H1 (cell line): ENCODE data around the gene AFF1. TPM values are rescaled to one million over a fixed set of nuclear protein-coding genes. Genes with fewer than 3 reads are reported as not detected.

Experiments used
- CTCF ChIA-PET: fragments of 300-600 bp; sonication (Branson Sonifier 250); formaldehyde crosslinking; loops from one replicate; lab custom pipeline; 2021; ENCODE audit not compliant: partially characterized antibody; lab: Charles Lee
- POLR2A ChIA-PET: fragments of 300-600 bp; sonication (Branson Sonifier 250); formaldehyde crosslinking; loops from one replicate; lab custom pipeline; 2021; ENCODE audit warnings: inconsistent platforms; ENCODE audit not compliant: partially characterized antibody; lab: Charles Lee
- DNase-seq, 2 experiments: peaks; one replicate each; pipeline versions ENCODE4 v3.0.0 to v3.0.0-alpha.2; 2010 to 2022; ENCODE audit warnings: low spot score in 2 of 2, low read depth in 1 of 2, mixed read lengths in 1 of 2
- FAIRE-seq: peaks from 2 replicates; lab custom pipeline; 2011; peaks lifted over from hg19 to GRCh38; lab: Jason Lieb, UNC
- H2AFZ ChIP-seq: 2 replicates; pipeline ENCODE4 v1.8.1; 2012; ENCODE audit warnings: low read length, inconsistent platforms
- H2AK5ac ChIP-seq: 2 replicates; pipeline ENCODE4 v1.6.1; 2013; ENCODE audit warnings: low read depth, low read length
- H2BK120ac ChIP-seq: replicated peaks from 2 replicates; pipeline ENCODE3; 2013; ENCODE audit warnings: low read depth, low read length, inconsistent platforms
- H2BK12ac ChIP-seq: 2 replicates; pipeline ENCODE4 v1.6.1; 2013; ENCODE audit warnings: low read depth, low read length
- H2BK15ac ChIP-seq: 2 replicates; pipeline ENCODE4 v1.6.1; 2013; ENCODE audit warnings: low read length
- H2BK20ac ChIP-seq: 2 replicates; pipeline ENCODE4 v1.6.1; 2013; ENCODE audit warnings: low read length
- H2BK5ac ChIP-seq: 2 replicates; pipeline ENCODE4 v1.6.1; 2013; ENCODE audit warnings: low read depth, low read length
- H3K14ac ChIP-seq: 2 replicates; pipeline ENCODE4 v1.6.1; 2013; ENCODE audit warnings: inconsistent platforms; ENCODE audit not compliant: insufficient read length
- H3K18ac ChIP-seq: 2 replicates; pipeline ENCODE4 v1.6.1; 2013; ENCODE audit warnings: low read length; ENCODE audit errors: extremely low read depth
- H3K23ac ChIP-seq: 2 replicates; pipeline ENCODE4 v1.6.1; 2013; ENCODE audit warnings: inconsistent platforms; ENCODE audit not compliant: insufficient read length
- H3K23me2 ChIP-seq: 2 replicates; pipeline ENCODE4 v1.6.1; 2013; ENCODE audit warnings: low read depth, low read length
- H3K27ac ChIP-seq: 2 replicates; pipeline ENCODE4 v1.6.1; 2011; ENCODE audit warnings: low read depth, low read length, inconsistent platforms
- H3K27me3 ChIP-seq, 4 experiments: replicated peaks in 1 of 4; 1 replicate in 1 of 4; 2 replicates in 3 of 4; pipeline versions ENCODE4 v1.6.1 to v1.8.1; 2011 to 2013; ENCODE audit warnings: low read length in 3 of 4, mild to moderate bottlenecking in 3 of 4, inconsistent platforms in 2 of 4, mixed read lengths in 2 of 4, moderate library complexity in 1 of 4; ENCODE audit not compliant: control insufficient read depth in 3 of 4, insufficient read depth in 3 of 4; ENCODE audit errors: extremely low read depth in 1 of 4
- H3K36me3 ChIP-seq, 4 experiments: 2 replicates each; pipeline versions ENCODE4 v1.6.1 to v1.8.1; 2011 to 2013; ENCODE audit warnings: mild to moderate bottlenecking in 4 of 4, low read length in 3 of 4, moderate library complexity in 2 of 4, control low read depth in 1 of 4, inconsistent platforms in 1 of 4; ENCODE audit not compliant: insufficient read depth in 4 of 4, control insufficient read depth in 2 of 4
- H3K4ac ChIP-seq: replicated peaks from 2 replicates; pipeline ENCODE3; 2013; ENCODE audit warnings: low read length, low read depth, mixed read lengths, inconsistent platforms; ENCODE audit not compliant: insufficient read length
- H3K4me1 ChIP-seq, 4 experiments: replicated peaks in 1 of 4; 1 replicate in 1 of 4; 2 replicates in 3 of 4; pipeline versions ENCODE4 v1.6.1 to v1.8.1; 2011 to 2013; ENCODE audit warnings: low read length in 3 of 4, inconsistent platforms in 2 of 4, mixed read lengths in 1 of 4; ENCODE audit not compliant: insufficient read depth in 4 of 4, control insufficient read depth in 3 of 4
- H3K4me2 ChIP-seq, 2 experiments: 2 replicates each; pipeline versions ENCODE4 v1.6.1 to v1.8.1; 2011 to 2013; ENCODE audit warnings: low read depth in 2 of 2, low read length in 2 of 2, control low read depth in 1 of 2, inconsistent platforms in 1 of 2, mild to moderate bottlenecking in 1 of 2; ENCODE audit not compliant: insufficient read depth in 1 of 2
- H3K4me3 ChIP-seq, 4 experiments: fragments of 200-600, 300-600 bp in 1 of 4; sonication (generic), shearing (Covaris generic), sonication (Bioruptor Twin) in 1 of 4; 2 replicates each; pipeline versions ENCODE4 v1.5.1 to v1.8.1; 2011 to 2016; ENCODE audit warnings: low read length in 4 of 4, low read depth in 3 of 4, control low read depth in 2 of 4, inconsistent platforms in 2 of 4, mild to moderate bottlenecking in 2 of 4, mixed read lengths in 1 of 4, moderate library complexity in 1 of 4; ENCODE audit not compliant: insufficient read depth in 2 of 4; ENCODE audit errors: extremely low read depth in 1 of 4
- H3K56ac ChIP-seq: replicated peaks from 2 replicates; pipeline ENCODE3; 2013; ENCODE audit warnings: low read depth, mild to moderate bottlenecking, mixed read lengths, low read length, inconsistent platforms; ENCODE audit not compliant: insufficient read length
- H3K79me1 ChIP-seq: 2 replicates; pipeline ENCODE4 v1.6.1; 2013; ENCODE audit warnings: low read depth, low read length, control low read depth
- H3K79me2 ChIP-seq, 2 experiments: 2 replicates each; pipeline versions ENCODE4 v1.6.1 to v1.8.1; 2012 to 2013; ENCODE audit warnings: low read length in 2 of 2, mild to moderate bottlenecking in 2 of 2, inconsistent platforms in 1 of 2; ENCODE audit not compliant: insufficient read depth in 2 of 2, control insufficient read depth in 1 of 2
- H3K9ac ChIP-seq, 4 experiments: replicated peaks in 1 of 4; 1 replicate in 1 of 4; 2 replicates in 3 of 4; pipeline versions ENCODE4 v1.6.1 to v1.8.1; 2011 to 2013; ENCODE audit warnings: low read depth in 3 of 4, low read length in 3 of 4, control low read depth in 2 of 4, mild to moderate bottlenecking in 2 of 4, moderate library complexity in 2 of 4, inconsistent platforms in 1 of 4; ENCODE audit errors: extremely low read depth in 1 of 4
- H3K9me3 ChIP-seq, 2 experiments: 2 replicates each; pipeline versions ENCODE4 v1.6.1 to v1.8.1; 2012 to 2013; ENCODE audit warnings: mild to moderate bottlenecking in 2 of 2, moderate library complexity in 2 of 2, control low read depth in 1 of 2, inconsistent platforms in 1 of 2, low read depth in 1 of 2, low read length in 1 of 2, mixed read lengths in 1 of 2; ENCODE audit not compliant: insufficient read depth in 2 of 2
- H4K20me1 ChIP-seq, 2 experiments: replicated peaks in 1 of 2; 2 replicates each; pipeline versions ENCODE3 to v1.8.1; 2011 to 2013; ENCODE audit warnings: inconsistent platforms in 2 of 2, low read length in 2 of 2, mild to moderate bottlenecking in 1 of 2; ENCODE audit not compliant: insufficient read depth in 2 of 2, control insufficient read depth in 1 of 2
- H4K5ac ChIP-seq: 2 replicates; pipeline ENCODE4 v1.6.1; 2013; ENCODE audit warnings: low read length, low read depth, mixed read lengths, inconsistent platforms; ENCODE audit not compliant: insufficient read length
- H4K8ac ChIP-seq: 2 replicates; pipeline ENCODE4 v1.8.0; 2013; ENCODE audit warnings: mild to moderate bottlenecking, moderate library complexity, low read length, inconsistent platforms; ENCODE audit not compliant: insufficient read depth; ENCODE audit errors: extremely low read depth
- H4K91ac ChIP-seq: replicated peaks from 2 replicates; pipeline ENCODE3; 2013; ENCODE audit warnings: low read length, mixed read lengths, inconsistent platforms; ENCODE audit not compliant: insufficient read length
- EZH2 ChIP-seq: fragments of 200-600 bp; sonication (generic); IDR thresholded peaks from 2 replicates; pipeline ENCODE4 v1.7.1; 2012; ENCODE audit warnings: low read depth, mild to moderate bottlenecking, moderate library complexity, low read length, inconsistent platforms; ENCODE audit not compliant: severe bottlenecking
- PHF8 ChIP-seq: fragments of 200-600 bp; sonication (generic); conservative IDR thresholded peaks from 2 replicates; pipeline ENCODE4 v1.7.1; 2012; ENCODE audit warnings: low read depth, mild to moderate bottlenecking, inconsistent platforms, low read length, moderate library complexity
- WGBS, 2 experiments: shearing (Covaris generic) in 1 of 2; methylation state at CpG; one replicate each; pipeline versions ENCODE4 v1.1.6 to v1.1.7; 2013 to 2015; ENCODE audit warnings: low lambda C conversion rate in 2 of 2, mixed read lengths in 2 of 2, inconsistent platforms in 1 of 2, low coverage in 1 of 2, missing lambda C conversion rate in 1 of 2; ENCODE audit not compliant: insufficient replicate concordance in 2 of 2, insufficient coverage in 1 of 2, insufficient read length in 1 of 2; ENCODE audit errors: extremely low coverage in 1 of 2, missing lambda C conversion rate in 1 of 2; 5-methylcytosine and 5-hydroxymethylcytosine counted together
- polyA plus RNA-seq, 7 experiments: library from polyadenylated mRNA; depleted of rRNA in 3 of 7; stranded (reverse) in 5 of 7; unstranded in 2 of 7; fragments of >200 nt in 5 of 7; fragments of 200-250 nt in 2 of 7; gene quantifications; 1 replicate in 5 of 7; 2 replicates in 1 of 7; 4 replicates in 1 of 7; pipeline versions ENCODE4 v1.2.1 to v1.2.3, GENCODE V29; 2011 to 2013; ENCODE audit warnings: missing spikeins in 2 of 7, mixed read lengths in 2 of 7
- total RNA-seq: library from RNA; stranded (reverse); fragmentation: NEBNext Ultra II Directional; extraction: Animal tissue kit (Norgen Biotek cat#: 25700); gene quantifications from 2 replicates; pipeline ENCODE4 v1.2.1, GENCODE V29; 2021

Gene AFF1
- total and polyA plus RNA-seq, 2 of the 8 experiments (the other 6 are each of a cell fraction or from before 2014, with no cell fraction given), result 14.8 to 85.5 TPM

DNA sequence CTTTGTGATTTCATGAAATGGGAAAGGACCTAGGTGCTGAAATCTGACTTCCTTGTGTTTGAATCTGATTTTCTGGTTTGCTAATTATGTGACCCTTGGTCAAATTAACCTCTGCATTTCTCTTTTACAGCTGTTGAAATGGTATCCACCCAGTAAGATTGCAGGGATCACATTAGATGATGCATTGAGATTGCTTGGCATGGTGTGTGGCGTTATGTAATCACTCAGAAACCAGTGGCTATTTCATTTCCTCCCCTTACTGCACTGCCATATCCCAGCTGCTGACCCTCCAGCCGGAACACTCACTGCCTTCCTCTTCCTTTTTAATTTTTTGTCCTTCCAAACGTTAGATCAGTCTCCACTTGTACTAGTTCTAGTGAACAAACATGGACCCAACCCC is 206.6 kb downstream of the AFF1 start:
- H4K91ac ChIP-seq, result no peak overlapping the region
- H2AK5ac ChIP-seq, result no peak overlapping the region
- H3K23ac ChIP-seq, result no peak overlapping the region
- H4K8ac ChIP-seq, result no peak overlapping the region
- ChIA-PET POLR2A (no interaction called here), CTCF (interaction anchor here (1.3 kb wide), 1 partner anchor 9 kb away, joined by 3 read pairs; no protein-coding TSS in a partner anchor)
- H2BK120ac ChIP-seq, result no peak overlapping the region
- H3K9ac ChIP-seq, result no peak overlapping the region
- H3K79me1 ChIP-seq, result no peaks in the 10 kb centered on the region
- H3K27me3 ChIP-seq, result no peaks in the 10 kb centered on the region
- H3K4me2 ChIP-seq, result no peak overlapping the region
- H2BK5ac ChIP-seq, result no peak overlapping the region
- no peak overlapping the region for H4K5ac ChIP-seq
- FAIRE-seq (no peak), DNase-seq (no peak)
- H2BK12ac ChIP-seq, result no peak overlapping the region
- no peaks in the 10 kb centered on the region for H3K79me2 ChIP-seq
- H3K4me1 ChIP-seq, result no peaks in the 10 kb centered on the region
- no peak overlapping the region for H3K14ac ChIP-seq
- no peaks in the 10 kb centered on the region for H3K23me2 ChIP-seq
- TF ChIP-seq PHF8, result no peak
- TF ChIP-seq EZH2, result no peak
- H3K18ac ChIP-seq, result no peak overlapping the region
- no peaks in the 10 kb centered on the region for H3K9me3 ChIP-seq
- 92% methylated on average over 3 of the region's 3 CpGs; no CpG with 5 or more reads in 1 of the 2 experiments for WGBS, 2 experiments
- no peak overlapping the region for H2BK15ac ChIP-seq
- no peaks in the 10 kb centered on the region for H4K20me1 ChIP-seq
- no peak overlapping the region for H3K56ac ChIP-seq
- no peak overlapping the region for H3K27ac ChIP-seq
- no peak overlapping the region for H2BK20ac ChIP-seq
- H2AFZ ChIP-seq, result no peak overlapping the region
- H3K36me3 ChIP-seq, result peaks cover under 1 to 19% (median 9%) of the 10 kb centered on the region in 4 experiments
- no peak overlapping the region for H3K4me3 ChIP-seq
- no peak overlapping the region for H3K4ac ChIP-seq
